A549 treated with dexamethasone at 1 μM for 4 hours (cell line): Measurements from ENCODE around the gene HIC1. TPM values are rescaled to one million over a fixed set of nuclear protein-coding genes. Genes with fewer than 3 reads are reported as not detected.

Experiments used
- total RNA-seq: library from RNA; stranded (reverse); fragments of 200-300 nt; extraction: Qiagen RNA extraction; gene quantifications from 5 replicates; pipeline ENCODE4 v1.2.3, GENCODE V29; 2022

Gene HIC1, protein sequence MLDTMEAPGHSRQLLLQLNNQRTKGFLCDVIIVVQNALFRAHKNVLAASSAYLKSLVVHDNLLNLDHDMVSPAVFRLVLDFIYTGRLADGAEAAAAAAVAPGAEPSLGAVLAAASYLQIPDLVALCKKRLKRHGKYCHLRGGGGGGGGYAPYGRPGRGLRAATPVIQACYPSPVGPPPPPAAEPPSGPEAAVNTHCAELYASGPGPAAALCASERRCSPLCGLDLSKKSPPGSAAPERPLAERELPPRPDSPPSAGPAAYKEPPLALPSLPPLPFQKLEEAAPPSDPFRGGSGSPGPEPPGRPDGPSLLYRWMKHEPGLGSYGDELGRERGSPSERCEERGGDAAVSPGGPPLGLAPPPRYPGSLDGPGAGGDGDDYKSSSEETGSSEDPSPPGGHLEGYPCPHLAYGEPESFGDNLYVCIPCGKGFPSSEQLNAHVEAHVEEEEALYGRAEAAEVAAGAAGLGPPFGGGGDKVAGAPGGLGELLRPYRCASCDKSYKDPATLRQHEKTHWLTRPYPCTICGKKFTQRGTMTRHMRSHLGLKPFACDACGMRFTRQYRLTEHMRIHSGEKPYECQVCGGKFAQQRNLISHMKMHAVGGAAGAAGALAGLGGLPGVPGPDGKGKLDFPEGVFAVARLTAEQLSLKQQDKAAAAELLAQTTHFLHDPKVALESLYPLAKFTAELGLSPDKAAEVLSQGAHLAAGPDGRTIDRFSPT
- 0.56 to 1.8 TPM (median 1.5 TPM) in 5 replicates for total RNA-seq

DNA sequence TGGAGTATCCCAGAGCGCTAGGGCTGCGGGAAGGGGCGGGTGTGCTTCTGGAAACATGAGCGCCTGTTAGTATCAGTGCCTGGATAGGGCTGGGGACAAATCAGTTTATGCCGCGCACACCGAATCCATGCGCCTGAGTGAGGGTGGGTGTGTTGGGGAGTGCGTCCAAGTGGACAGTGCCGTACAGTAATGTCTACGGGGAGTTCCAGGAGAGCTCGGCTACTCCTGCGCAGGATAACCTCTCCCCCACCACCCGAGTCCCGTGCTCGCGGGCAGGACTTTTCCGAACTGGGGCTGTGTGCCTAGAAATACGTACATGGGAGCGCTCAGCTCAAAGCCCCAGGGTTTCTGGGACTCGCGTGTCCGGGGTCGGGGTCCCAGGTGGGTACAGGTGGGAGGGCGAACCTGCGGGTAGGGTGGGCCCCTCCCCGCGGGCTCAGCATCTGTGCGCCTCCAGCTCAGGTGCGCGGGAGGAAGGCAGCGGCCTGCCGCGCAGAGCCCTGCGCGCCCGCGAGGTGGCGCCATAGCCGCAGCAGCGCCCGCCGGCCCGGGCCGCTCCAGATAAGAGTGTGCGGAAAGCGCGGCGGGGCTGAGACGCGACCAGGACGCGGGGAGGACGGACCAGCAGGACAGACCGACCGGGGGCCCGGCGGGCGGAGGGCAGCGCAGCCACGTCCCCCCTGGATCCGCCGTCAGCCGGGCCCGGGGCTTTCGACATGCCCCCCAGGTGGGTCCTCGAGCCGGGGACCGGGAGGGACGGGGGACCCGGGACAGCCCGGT is at the start of gene HIC1:
Gene HIC1, plus strand, starts transcription at position 592 of the 780 bp plus-strand sequence. CDS start 1,588 bp downstream, outside the sequence.

DNA sequence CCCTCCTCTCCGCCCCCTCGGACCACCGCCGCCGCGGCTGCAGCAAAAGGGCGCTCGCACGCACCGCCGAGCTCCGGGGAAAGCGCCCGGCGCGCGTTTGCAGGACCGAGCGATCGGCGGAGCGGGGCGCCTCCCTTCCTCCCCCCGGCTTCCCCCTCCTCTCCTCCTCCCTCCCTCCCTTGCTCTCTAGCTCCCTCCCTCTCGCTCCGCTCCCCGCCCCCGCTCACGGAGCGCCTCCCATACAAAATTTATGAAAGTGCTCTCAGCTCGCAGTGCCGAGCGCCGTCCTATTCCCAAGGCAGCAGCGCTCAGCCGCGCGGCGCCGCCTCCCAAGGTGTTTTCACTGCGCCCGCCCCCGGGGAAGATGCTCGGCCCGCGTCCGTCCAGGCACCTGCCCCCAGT is 29.7 kb upstream of the HIC1 start, which contains the start of gene RTN4RL1:
Gene RTN4RL1, minus strand, starts transcription at position 115 of the 402 bp plus-strand sequence. CDS start 469 bp downstream, outside the sequence.

DNA sequence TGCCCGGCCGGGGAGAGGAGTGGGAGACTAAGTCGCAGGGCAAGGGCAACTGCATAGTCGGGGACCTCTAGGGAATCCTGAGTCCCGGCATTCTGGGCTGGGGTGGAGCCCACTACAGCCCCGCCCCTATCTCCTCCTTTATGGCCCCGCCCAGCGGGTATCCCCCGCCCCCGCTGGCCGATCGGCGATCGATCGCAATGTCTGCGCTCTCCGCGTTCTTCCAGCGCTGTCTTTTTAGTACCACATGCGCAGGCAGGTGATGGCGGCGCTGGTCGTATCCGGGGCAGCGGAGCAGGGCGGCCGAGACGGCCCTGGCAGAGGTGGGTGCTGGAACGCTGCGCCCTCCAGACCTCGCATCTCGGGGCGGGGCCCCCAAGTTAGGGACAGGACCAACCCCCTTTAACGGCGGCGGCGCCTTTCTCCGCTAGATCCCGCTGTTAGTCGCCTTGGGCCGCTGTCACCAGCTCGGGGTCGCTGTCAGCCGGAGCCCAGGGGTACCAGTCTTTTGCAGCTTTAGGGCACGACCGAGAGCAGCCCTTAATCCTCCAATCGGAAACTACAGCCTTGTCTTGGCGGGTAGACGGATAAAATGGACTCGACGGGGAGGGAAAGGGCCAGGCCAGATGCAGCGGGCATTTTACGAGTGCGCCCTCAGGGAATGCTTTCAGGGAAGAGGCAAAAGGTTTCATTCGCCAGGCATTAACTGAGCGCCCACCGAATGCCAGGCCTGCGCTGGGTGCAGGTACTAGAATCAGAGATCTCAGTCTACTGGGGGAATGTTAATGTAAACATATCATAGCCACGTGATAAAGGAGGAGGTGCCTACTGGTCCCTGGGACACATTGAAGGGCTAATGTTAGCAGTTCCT is 24.8 kb upstream of the HIC1 start, which contains the start of gene DPH1:
Gene DPH1, plus strand, starts transcription at position 243 of the 868 bp plus-strand sequence. Its CDS starts 17 bp downstream, at position 260.

DNA sequence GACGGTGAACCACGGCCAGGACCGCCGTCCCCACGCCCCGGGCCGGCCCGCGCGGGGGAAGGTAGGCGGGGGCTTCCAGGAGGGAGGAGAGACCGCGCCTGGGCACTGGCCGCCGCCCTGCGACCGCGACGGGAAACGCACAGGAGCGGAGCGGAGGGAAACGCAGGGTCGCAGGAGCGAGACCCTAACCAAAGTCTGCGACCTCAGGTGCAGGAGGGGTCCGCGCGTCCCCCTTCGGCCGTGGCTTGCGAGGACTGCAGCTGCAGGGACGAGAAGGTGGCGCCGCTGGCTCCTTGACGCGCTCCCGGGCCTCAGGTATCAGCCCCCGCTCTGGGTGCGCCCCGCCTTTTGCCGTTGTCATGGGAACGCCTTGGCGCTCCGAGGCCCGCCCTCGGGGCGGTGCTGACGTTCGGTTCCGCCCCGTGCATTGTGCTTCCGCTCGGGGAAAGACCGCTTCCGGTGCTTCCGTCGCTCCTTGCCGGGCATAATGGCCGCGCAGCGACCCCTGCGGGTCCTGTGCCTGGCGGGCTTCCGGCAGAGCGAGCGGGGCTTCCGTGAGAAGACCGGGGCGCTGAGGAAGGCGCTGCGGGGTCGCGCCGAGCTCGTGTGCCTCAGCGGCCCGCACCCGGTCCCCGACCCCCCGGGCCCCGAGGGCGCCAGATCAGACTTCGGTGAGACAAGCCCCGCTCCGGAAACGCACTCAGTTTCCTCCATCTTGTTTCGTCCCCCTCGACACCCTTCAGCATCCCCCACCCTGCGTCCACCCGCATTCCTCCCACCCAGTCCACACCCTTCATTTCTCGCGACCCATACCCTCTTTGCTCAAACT is 13.1 kb upstream of the HIC1 start, which contains the start of gene OVCA2:
Gene OVCA2, plus strand, starts transcription at position 462 of the 829 bp plus-strand sequence. Its CDS starts 26 bp downstream, at position 488.

Other genes with a start within 250 kb of the HIC1 start
- 7.8 to 10.3 TPM (median 9.8 TPM) in 5 replicates for gene SMYD4, start 225.2 kb upstream of the HIC1 start, total RNA-seq
- 60.0 to 82.3 TPM (median 70.3 TPM) in 5 replicates for gene RPA1, start 225.1 kb upstream of the HIC1 start, total RNA-seq
- gene RTN4RL1, start 29.8 kb upstream of the HIC1 start, total RNA-seq = 14.3 to 25.4 TPM (median 21.8 TPM) in 5 replicates
- 37.1 to 47.5 TPM (median 43.8 TPM) in 5 replicates for gene DPH1, start 24.9 kb upstream of the HIC1 start, total RNA-seq
- gene OVCA2, start 13.1 kb upstream of the HIC1 start, total RNA-seq = 55.0 to 85.4 TPM (median 75.7 TPM) in 5 replicates
- 19.6 to 25.6 TPM (median 24.4 TPM) in 5 replicates for gene SMG6, start 248.7 kb downstream of the HIC1 start, total RNA-seq
- 7.0 to 9.5 TPM (median 7.8 TPM) in 5 replicates for gene SRR, start 248.8 kb downstream of the HIC1 start, total RNA-seq